Stimulated activated CD4-positive, alpha-beta T cell treated with anti-CD3 and anti-CD28 coated beads, Interleukin-15, amount 100 ng/mL, for 48 hours (primary cell): Measurements from ENCODE around the gene CDK5.
A peak's percentile ranks its signal among the peaks of the same experiment; 100 is the strongest.
"Not testable (repeated sequence)": the region's sequence is repeated elsewhere in the genome, so short reads cannot be mapped to it uniquely, and the experiment has no call there.

ENCODE experiments used
- DNase-seq, 2 donors: peaks; one replicate each; pipeline ENCODE4 v3.0.0-alpha.2; 2020; ENCODE audit warnings: low read depth in 2 of 2

Gene CDK5

DNA sequence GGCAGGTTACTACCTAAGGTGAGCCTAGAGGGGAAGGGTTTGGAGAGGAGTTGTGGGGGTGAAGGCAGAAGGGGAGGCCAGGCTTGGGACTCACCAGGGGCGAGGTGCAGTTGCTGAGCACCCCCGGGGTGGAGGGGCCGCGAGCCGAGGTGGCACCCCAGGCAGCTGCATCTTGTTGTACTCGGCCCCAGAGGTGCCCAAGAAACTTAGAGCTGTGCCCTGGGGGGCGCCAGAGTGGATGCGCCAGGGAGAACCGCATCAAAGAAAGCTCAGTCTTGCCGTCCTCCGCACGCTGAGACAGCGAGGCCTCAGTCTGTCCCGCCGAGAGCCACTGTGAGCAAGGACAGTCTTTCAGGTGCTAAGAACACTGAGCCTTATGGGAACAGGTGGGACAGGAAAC is 40.8 kb downstream of the CDK5 start:
- no peak for DNase-seq

- no peak for DNase-seq
These were observed 41.2 kb downstream of the CDK5 start for GRCh38 chr7:151016505-151016904.

- DNase-seq: no peak
These were observed 41.7 kb downstream of the CDK5 start for GRCh38 chr7:151015967-151016366.

DNA sequence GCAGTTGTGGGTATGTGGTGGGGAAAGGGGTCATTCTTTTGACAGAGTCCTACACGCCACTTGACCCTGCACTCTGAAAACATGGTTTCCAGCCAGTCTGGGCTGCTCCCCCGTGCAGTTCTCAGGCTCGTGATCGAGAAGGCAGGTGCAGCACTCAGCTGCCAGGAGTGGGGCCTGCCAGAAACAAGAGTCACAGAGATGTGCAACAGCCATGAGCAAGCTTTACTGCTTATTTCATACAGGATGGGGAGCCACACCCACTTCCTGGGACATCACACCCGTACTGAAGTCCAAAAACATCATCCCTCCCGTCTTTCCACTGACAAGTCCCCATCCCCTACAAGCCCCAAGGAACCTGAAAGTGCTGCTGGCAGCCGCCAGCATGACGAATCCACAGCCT is 42.7 kb downstream of the CDK5 start:
- no peak for DNase-seq

GRCh38 chr7:151013733-151014497 is 43.8 kb downstream of the CDK5 start:
- DNase-seq: peak; percentile 82 to 90

DNA sequence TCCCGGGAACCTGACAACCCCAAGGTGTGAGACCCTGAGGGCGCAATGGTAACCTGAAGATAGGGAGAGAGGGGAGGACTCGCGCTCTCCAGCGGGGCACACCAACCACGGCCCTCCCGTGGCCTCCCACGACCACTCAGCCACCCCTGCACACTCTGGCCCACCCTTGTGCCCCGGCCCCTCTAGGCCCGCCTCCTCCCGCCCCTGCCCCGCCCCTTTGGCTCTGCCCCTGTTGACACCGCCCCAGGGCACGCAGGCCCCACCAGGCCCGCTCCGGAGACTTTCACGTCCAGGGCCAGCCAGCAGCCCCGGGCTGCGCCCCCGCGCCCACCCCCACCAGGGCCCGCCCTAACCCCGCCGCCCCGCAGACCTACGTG is 44.4 kb downstream of the CDK5 start:
- DNase-seq: no peak

DNA sequence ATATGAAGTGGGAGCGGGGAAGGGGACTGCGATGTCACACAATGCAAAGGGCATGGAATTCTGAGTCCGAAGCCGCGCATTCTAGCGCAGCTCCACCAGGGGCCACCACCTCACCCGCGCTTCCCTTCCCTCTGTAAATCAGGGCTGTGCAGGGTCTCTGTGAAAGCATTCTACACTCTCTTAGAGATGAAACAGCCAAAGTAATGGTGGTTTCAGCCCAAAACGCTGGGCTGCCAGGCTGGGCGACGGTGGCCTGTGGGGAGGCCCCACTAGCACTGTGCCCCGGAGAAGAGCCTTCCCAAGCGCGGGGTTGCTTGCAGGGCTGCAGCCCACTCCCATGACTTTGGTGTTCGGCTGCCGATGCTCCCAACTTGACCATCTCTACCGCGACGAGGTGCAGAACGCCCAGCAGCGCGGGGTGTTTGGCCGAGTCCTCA is 44.8 kb downstream of the CDK5 start:
- no peak for DNase-seq

GRCh38 chr7:151012031-151012692 is 45.5 kb downstream of the CDK5 start:
- DNase-seq: no peak

- not testable (repeated sequence) for DNase-seq
These were observed 46.1 kb downstream of the CDK5 start for GRCh38 chr7:151011616-151012015.

- no peak for DNase-seq
These were observed 46.6 kb downstream of the CDK5 start for GRCh38 chr7:151011097-151011409.

DNA sequence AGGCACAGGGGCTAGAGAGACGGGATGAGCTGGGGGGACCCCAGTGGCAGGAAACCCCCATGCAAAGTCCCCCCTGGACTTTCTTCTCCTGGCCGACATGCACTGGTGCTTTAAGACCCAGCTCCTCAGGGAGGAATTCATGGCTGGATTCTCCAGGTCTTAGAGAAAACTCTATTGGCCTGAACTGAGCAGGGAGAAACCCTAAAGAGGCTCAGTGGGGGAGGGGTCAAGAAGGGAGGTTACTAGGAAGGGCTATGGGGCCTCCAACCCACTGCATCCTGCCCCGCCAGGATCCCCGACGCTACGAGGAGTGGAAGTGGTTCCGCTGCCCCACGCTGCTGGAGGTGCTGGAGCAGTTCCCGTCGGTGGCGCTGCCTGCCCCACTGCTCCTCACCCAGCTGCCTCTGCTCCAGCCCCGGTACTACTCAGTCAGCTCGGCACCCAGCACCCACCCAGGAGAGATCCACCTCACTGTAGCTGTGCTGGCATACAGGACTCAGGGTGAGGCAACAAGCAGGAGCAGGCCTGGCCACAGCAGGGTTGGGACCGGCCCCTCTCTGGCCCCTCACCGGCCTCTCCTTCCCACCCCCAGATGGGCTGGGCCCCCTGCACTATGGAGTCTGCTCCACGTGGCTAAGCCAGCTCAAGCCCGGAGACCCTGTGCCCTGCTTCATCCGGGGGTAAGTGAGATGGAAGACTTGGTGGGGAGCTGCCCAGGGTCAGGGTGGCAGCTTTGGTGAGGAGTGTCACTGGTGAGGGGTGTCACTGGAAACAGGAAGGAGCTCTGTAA is 47.2 kb downstream of the CDK5 start:
- no peak for DNase-seq

GRCh38 chr7:151010037-151010306 is 47.7 kb downstream of the CDK5 start:
- DNase-seq: no peak

DNA sequence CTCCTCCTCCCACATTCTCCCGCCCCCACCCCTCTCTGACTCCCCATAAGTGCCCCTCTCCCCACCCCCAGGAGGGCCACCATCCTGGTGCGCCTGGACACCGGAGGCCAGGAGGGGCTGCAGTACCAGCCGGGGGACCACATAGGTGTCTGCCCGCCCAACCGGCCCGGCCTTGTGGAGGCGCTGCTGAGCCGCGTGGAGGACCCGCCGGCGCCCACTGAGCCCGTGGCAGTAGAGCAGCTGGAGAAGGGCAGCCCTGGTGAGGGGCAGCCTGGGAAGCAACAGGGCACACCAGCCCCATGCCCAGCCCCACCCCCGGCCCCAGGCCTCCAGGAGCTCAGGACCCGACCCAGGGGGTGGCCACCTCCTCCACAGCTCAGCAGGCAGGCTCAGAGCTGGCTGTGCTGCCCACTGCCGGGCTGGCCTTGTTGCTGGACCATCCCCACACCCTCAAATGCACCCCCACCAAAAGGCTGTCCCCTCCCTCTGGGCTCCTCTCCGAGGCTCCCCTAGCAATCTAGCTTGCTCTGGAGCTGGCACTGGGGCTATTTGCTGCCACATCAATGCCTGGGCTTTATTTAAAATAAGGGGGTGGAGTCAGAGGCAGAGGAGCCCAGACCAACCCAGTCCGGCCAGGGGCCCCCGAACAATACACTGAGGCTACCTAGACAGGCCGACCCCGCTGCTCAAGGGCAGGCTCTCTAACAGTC is 48.2 kb downstream of the CDK5 start:
- no peak for DNase-seq

DNA sequence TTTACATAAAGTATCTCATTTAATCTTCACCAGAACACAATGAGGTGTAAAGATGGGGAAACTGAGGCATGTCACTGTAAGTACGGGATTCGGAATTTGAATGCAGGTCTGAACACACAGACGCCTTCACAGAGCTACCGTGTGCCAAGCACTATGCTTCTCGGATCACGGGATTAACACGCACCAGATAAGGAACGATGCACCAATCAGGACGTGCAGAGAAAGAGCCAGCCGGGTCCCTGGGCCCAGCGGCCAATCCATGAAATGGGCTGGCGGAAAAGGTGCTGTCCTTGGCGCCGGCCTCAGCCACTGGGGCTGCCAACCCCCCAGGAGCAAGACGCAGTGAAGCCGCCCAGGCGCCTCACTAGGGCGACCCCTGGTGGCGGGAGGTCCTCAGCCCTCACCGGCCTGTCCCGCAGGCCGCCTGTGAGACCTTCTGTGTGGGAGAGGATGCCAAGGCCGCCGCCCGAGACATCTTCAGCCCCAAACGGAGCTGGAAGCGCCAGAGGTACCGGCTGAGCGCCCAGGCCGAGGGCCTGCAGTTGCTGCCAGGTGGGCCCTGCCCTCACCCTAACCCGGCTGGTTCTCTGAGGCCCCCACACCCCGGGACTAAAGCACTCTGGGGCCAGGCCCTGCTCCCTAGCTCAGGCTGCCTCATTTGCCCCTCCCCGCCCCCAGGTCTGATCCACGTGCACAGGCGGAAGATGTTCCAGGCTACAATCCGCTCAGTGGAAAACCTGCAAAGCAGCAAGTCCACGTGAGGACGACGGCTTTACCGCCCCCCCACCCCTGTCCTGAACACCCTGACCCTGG is 49.0 kb downstream of the CDK5 start:
- peak; percentile 70 to 85 for DNase-seq

- DNase-seq: no peak
These were observed 49.6 kb downstream of the CDK5 start for GRCh38 chr7:151008143-151008510.

DNA sequence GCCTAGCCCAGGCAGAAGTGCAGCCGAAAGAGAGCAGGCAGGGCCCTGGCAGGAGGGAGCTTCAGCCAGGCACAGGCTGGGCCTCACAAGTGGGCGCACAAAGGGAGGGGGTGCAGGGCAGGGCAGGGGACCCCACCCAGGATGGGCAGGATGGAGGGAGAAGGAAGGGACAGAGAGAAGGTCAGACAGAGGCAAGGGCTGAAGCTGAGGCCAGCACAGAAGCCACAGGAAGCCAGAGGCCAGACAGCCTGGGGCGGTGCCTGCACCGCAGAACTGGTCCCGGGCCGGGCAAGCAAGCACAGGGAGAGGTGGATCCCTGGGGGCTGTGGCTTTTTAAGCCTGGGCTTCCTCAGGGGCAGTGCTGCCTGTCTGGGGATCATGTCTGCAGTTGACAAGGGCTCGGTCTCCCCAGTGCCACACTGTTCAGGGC is 50.2 kb downstream of the CDK5 start:
- no peak for DNase-seq

DNA sequence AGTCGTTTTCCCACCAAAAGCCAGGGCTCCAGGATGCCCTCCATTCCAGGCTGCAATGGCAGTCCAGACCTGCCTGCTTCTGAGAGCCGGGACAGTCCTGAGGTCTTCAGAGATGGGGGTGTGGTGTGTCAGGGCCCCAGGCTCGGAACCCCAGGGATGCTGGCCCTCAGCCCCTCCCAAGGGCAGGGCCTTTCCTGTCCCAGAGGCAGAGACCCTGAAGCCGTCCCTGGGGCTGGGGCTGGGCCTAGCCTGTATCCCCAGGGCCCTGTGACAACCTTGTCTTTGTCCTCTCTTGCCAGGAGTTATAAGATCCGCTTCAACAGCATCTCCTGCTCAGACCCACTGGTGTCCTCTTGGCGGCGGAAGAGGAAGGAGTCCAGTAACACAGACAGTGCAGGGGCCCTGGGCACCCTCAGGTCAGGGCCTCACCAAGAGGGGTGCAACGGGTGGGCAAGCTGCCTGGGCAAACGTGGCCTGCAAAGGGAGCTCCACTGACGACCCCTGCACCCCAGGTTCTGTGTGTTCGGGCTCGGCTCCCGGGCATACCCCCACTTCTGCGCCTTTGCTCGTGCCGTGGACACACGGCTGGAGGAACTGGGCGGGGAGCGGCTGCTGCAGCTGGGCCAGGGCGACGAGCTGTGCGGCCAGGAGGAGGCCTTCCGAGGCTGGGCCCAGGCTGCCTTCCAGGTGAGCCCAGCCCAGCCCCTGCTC is 51.0 kb downstream of the CDK5 start:
- DNase-seq: no peak

DNA sequence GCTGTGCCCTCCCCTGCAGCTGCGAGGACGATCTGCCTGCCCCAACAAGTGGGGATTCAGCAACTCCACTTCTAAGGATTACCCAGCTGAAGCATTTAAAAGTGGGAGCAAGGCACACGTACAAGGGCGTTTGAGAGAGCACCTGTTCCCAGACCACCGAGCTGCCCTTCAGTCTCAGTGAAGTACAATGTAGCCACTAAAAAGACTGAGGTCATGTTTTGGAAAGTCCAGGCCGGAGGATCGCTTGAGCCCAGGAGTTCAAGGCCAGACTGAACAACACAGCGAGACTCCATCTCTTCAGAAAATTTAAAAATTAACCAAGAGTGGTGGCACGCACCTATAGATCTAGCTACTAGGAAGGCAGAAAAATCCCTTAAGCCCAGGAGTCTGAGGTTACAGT is 52.1 kb downstream of the CDK5 start:
- DNase-seq: no peak
